Amniotic stem cell (primary cell): ENCODE results near the gene VAT1.
"Not testable (repeated sequence)": the region's sequence is repeated elsewhere in the genome, so short reads cannot be mapped to it uniquely, and the experiment has no call there.

ENCODE experiments used
- DNase-seq: peaks from one replicate; lab custom pipeline; 2025; lab: John Stamatoyannopoulos, UW

Gene VAT1

GRCh38 chr17:42973323-42973722, 48.9 kb downstream of the VAT1 start:
- DNase-seq = not testable (repeated sequence)

- DNase-seq = no peak
Measured at GRCh38 chr17:42971589-42971988, 50.6 kb downstream of the VAT1 start.

- DNase-seq = no peak
Measured at GRCh38 chr17:42969001-42969581, 53.1 kb downstream of the VAT1 start.

GRCh38 chr17:42967925-42968324, 54.3 kb downstream of the VAT1 start:
- no peak for DNase-seq
